Glomerular visceral epithelial cell (primary cell): ENCODE measurements around the gene ULK4.
"Not testable (repeated sequence)": the region's sequence is repeated elsewhere in the genome, so short reads cannot be mapped to it uniquely, and the experiment has no call there.

Experiments
- DNase-seq: peaks from one replicate; pipeline ENCODE4 v3.0.0-alpha.2; 2016; ENCODE audit errors: extremely low spot score

ULK4 gene

GRCh38 chr3:41960826-41961750, 815 bp downstream of the ULK4 start:
- peak; percentile 59 for DNase-seq

DNA sequence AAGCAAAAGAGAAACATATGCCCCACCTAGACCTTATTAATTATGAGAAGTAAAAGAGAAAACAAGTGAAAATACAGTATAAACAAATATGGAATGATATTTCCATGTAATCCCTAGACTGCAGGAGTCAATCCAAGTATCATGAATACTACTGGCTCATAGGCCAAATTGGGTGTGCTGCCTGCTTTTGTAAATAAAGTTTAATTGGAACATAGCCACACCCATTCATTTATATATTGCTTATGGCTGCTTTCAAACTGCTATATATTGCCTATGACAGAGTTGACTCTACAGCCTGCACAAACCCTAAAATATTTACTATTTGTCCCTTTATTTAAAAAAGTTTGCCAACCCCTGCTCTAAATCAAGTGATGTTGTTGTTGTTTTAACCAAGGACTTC, 5.3 kb downstream of the ULK4 start:
- DNase-seq = no peak

DNA sequence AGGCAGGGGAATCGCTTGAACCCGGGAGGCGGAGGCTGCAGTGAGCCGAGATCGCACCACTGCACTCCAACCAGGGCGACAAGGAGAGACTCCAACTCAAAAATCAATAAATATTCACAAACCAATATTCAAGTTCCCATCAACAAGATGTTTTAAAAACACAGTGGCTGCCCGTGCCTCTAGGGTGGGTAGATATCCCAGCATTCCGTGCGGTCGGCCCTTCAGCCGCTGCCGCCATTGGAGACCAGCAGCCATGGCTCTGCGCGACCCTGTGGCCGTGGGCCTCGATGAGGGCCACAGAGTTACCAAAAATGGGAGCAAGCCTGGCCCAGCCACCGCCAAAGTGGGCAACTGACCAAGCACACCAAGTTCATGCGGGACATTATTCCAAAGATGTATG, 6.7 kb downstream of the ULK4 start:
- no peak for DNase-seq

DNA sequence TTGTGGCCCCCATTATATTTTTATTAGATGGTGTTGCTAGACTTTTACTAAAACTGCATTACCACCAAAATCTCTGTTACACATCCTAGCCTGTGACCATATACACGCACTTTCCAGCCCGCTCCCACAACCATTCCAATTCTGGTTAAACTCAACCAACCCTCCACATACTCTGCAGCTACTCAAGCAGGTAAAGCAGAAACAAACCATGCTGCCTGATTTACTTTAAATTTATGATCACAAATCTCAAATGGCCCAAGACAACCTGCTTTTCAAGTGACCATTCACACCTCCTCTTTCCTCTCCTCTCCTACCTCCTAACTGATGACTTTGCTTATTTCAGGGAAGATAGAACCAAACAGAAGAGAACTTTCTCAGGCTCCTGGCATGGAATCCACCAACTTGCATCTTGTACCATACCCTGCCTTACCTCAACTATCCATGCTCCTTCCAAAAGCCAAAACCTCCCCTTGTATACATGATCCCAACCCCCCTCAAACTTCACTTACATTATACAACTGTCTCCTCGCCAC, 18.5 kb downstream of the ULK4 start:
- DNase-seq = no peak

GRCh38 chr3:41940393-41940792, 21.5 kb downstream of the ULK4 start:
- no peak for DNase-seq

- no peak for DNase-seq
These were observed 25.5 kb downstream of the ULK4 start for GRCh38 chr3:41936384-41936783.

DNA sequence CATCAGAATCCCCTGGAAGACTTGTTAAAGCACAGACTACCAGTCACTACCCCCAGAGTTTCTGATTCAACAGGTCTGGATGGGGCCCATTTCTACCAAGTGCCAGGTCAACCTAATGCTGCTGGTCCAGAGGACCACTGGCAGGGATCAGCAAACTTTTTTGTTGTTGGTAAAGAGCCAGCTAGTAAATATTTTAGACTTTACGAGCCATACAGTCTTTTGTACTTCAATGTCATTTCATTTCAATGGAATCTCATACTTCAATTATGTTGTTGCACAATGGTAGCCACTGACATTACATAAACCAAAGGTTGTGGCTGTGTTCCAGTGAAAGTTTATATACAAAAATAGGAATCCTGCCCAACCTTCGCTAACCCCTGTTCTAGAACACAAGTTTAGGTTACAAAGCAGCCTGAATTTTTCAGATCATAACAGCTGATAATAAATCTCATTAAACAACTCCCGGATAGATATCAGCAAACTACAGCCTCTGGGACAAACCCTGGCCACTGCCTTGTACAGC, 28.7 kb downstream of the ULK4 start:
- DNase-seq = no peak

- DNase-seq = no peak
These were observed 29.4 kb downstream of the ULK4 start for GRCh38 chr3:41932464-41932863.

DNA sequence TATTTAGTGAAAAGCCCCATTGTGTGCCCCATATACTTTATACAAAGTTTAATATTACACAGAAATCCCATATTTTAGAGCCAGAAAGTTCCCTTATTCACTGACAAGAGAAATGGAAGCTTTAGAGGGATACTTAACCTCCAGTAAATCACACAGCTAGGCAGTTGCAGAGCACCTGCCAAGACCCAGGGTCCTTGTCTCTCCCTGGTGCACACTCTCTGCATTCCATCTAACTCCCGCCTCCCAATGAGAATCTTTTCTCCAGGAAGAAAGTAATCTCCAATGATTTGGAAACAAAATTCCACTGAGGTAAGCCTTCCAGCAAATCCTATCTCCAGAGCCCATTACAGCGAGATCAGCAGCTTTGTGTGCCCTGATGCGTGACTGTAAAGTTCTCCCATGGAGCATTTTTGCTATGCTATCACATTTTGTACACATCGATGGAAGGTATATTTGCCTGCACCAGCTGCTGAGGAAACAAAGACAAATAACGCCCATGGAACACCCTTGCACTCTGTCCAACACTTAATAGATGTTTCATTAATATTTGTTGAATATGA, 41.4 kb downstream of the ULK4 start:
- peak; percentile 42 for DNase-seq

- no peak for DNase-seq
These were observed 46.5 kb downstream of the ULK4 start for GRCh38 chr3:41915353-41915752.

GRCh38 chr3:41912280-41912679, 49.6 kb downstream of the ULK4 start:
- no peak for DNase-seq

GRCh38 chr3:41907330-41908073, 54.4 kb downstream of the ULK4 start:
- peak; percentile 28 for DNase-seq

DNA sequence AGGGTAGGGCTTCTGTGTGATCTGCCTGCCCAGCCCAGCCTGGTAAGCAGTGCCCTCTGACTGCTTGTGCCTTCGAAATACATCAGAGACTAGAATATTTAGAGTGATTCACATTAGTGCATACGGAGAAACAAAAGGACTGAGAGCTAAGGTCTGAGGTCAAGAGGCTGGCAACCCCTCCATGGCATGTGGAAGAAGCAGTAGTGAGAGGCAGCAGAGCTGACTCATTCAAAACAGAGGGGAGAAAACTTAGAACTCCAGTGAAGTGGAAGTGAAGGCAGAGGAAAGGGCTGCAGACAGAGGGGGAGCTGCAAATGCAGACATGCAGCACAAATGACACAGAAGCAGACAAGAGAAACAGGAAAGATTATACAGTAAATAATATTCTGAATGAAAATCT, 61.6 kb downstream of the ULK4 start:
- peak; percentile 77 for DNase-seq

DNA sequence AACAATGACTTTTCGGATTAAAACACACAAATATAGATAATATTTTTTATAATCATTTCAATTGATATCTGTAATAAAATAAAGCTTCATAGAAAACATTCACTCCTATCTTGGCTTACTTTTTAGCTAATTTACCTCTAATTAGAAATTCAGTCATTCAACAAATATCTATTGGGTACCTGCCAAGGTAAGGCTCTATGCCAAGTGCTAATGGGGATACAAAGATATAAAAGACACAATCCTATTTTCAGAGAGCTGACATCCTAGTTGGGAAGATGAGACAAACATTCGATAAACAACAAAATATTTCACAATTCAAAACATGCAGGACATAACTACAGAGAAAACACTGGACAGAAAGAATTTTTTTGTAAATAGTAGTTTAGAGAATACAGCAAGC, 63.3 kb downstream of the ULK4 start:
- no peak for DNase-seq

DNA sequence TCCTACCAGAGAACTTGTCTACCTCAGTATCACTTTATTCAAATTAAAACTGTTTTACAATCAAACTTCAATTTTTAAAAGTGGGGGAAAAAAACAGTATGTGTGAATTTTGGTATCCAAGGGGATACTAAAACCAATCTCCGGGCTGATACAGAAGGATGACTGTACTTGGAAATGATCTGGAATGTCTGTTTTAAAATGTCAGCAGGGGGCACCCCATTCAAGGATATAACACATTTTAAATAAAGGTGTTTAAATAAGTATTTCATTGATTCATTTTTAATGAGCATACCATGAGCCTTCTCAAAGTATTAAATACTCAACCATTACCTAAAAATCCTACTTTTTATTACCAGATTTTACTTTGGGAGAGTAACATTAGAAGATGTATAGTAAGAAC, 67.9 kb downstream of the ULK4 start:
- peak; percentile 52 for DNase-seq

GRCh38 chr3:41888368-41889076, 73.4 kb downstream of the ULK4 start:
- no peak for DNase-seq

GRCh38 chr3:41882956-41883355, 78.9 kb downstream of the ULK4 start:
- DNase-seq = no peak

DNA sequence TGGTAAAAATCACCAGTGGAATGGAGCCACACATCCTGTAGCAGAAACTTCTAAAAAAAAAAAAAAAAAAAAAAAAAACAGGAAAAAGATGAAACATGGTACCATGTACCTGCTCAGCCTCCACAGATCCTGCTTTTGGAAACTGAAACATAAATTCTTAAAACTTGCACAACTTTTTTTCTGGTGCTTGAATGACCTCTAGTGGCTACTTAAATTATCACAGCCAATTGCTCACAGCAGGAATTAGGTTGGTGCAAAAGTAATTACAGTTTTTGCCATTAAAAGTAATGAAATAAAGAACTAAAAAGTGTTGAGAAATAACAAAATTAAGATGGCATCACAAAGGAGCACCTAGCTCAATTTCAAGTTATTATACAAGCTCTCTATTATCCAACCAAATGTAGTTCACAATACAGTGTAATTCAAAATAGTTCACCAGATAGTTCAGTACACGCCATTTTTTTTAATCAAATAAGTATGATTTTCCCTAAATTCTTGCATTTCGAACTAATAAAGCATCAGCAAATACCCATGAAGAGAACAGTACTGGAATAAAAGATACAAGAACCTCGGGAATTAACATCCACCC, 80.6 kb downstream of the ULK4 start:
- DNase-seq = peak; percentile 50

- DNase-seq = no peak
These were observed 81.5 kb downstream of the ULK4 start for GRCh38 chr3:41880387-41880786.

GRCh38 chr3:41877741-41878140, 84.2 kb downstream of the ULK4 start:
- DNase-seq = not testable (repeated sequence)

DNA sequence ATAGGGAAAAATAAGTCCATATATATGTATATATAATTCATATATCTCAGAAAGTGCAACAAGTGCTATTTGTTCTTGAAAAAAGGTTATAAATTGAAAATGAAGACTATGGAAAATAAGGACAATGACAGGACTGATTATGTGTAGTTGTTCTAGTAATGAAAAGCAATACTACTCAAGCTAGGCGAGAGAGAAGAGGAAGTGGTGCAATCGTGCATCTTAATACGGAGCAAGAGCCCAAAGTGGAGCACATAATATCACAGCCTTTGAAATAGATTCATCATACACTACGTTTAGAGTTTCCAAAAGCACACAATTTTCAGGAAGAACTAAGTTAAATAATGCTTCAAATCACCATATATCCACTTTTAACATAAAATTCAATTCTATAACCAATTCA, 87.9 kb downstream of the ULK4 start:
- no peak for DNase-seq
